ENCODE measurements around the gene KAZN.

KAZN gene

DNA sequence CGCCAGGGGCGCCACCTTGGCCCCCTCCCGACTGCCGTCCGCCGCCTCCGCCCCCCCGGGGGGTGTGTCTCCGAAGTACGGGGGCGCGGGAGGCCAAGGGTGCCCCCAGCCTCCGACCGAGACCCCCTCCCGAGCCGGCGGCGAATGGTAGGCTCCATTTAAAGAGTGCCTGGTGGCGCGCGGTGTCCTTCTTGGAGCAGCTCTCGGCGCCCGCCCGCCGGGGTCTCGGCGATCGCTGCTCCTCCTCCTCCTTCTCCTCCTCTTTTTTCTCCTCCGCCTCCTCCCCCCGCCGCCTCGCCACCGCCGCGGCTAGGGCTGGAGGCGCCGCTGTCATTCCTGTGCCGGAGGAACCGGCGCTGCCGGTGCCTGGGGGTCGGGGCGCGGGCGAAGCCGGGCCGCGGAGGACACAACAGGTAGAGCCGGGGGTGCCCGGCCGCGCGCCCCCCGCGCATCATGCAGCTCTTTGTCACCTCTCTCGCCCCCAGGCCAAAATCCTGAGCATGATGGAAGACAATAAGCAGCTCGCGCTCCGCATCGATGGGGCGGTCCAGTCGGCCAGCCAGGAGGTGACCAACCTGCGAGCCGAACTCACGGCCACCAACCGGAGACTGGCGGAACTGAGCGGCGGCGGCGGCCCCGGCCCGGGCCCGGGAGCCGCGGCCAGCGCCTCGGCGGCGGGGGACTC lies at the start of gene KAZN:
TSS of gene KAZN (plus strand) at position 188 of the 685 bp plus-strand sequence.
- peaks cover 4% of the 10 kb centered on the region for H3K9me3 Mint-ChIP-seq
- DNase-seq (ENCODE audit: low spot score in 2 of 2), result no peak
- no peak within 1 kb of the TSS for H3K4me3 Mint-ChIP-seq
- ATAC-seq (ENCODE audit: low read depth), result no peak
- H3K4me1 Mint-ChIP-seq, result peaks cover 3% of the 10 kb centered on the region
- peaks cover 18% of the 10 kb centered on the region for H3K27me3 Mint-ChIP-seq
- H3K27ac Mint-ChIP-seq, result no peak within 1 kb of the TSS
- H3K36me3 Mint-ChIP-seq, result no peaks in the 10 kb centered on the region

DNA sequence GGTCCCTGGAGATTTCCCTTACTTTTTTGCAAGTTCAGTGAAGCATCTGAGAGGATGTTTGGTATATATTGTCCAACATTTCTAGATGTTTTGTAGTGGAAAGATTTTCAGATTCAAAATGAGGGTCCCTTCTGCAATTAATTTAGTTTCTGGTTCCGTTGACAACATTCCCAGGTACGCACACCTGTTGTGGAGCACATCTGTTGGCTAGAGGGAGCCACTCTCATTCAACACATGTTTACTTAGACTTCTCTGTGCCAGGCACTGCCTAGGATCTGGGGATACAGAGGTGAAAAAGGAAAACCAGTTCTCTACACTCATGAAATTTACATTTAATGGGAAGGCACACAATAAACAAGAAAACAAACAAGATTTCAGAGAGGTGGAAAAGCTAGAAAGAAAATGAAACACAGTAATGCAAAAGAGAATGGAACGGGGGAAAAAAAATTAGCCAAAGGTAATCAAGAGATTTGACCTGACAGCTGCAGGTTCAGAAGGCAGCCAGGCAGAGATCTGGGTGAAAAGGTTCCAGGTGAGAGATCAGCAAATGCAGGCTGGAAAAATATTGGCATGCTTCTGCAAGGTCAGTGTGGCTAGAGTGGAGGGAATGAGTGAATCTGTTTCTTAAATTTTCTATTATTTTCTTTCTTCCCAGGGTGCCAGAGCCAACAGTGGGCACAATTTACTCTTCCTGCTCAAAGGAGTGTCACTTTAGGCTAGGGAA lies 48.4 kb upstream of the KAZN start:
- no peak overlapping the region for H3K4me3 Mint-ChIP-seq
- H3K27me3 Mint-ChIP-seq, result peaks cover 5% of the 10 kb centered on the region
- H3K36me3 Mint-ChIP-seq, result no peaks in the 10 kb centered on the region
- H3K27ac Mint-ChIP-seq, result no peak overlapping the region
- no peaks in the 10 kb centered on the region for H3K9me3 Mint-ChIP-seq
- no peaks in the 10 kb centered on the region for H3K4me1 Mint-ChIP-seq
- DNase-seq (ENCODE audit: low spot score in 2 of 2) (no peak), ATAC-seq (ENCODE audit: low read depth) (no peak)

DNA sequence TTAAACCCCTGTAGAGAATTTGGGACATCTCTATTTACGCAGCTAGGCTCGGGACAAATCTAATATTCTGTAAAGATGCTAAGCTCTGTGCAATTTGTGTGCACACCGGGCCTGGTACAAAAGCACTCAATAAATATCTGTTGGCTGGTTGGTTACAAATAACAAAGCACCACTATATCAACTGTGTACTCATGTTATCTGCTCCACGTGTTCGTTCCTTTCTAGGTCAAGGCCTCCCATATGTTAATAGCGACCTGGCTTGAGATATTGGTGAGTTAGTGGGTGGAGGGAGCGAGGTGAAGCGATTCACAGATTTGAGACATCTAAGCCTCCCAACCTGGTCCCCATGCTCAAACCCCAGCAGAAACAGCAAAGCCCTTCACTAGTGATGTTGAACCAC lies 47.1 kb upstream of the KAZN start:
- Mint-ChIP-seq H3K4me3 (no peak overlapping the region), H3K9me3 (no peaks in the 10 kb centered on the region), H3K27ac (no peak overlapping the region), H3K27me3 (peaks cover 5% of the 10 kb centered on the region), H3K36me3 (no peaks in the 10 kb centered on the region), H3K4me1 (no peaks in the 10 kb centered on the region)
- ATAC-seq (ENCODE audit: low read depth), result no peak
- DNase-seq (ENCODE audit: low spot score in 2 of 2), result no peak

DNA sequence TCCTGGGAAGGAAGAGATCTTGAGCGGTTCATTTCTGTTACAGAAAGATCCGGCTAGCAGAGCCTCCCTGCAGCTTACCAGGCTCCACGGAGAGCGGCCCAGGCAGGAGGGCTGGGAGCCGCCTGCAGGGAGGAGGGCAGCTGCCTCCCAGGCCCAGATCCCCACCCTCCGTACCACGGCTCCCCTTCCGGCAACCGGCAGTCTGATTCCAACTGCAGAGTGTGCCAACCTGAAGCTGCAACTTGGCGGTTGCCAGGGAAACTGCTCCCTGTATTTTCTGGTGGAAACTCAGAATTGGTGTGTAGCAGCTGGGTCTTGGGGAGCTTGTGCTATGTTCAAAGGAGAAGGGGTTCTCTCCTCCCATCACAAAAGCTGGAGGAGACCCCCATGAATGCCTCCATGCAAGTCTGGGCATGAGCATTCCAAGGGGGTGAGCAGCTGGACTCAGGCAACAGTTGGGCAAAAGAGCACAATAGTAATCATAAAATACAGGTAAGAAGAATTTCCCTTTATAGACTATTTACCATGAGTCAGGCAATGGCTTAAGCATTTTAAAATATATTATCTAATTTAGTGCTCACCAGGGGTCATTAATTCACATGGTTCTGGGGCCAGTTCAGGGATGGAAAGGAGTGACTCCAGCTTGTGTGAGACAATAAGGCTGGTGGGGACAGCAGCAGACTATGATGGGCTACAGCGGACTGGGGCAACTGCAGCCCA lies 46.1 kb upstream of the KAZN start:
- Mint-ChIP-seq H3K9me3 (no peaks in the 10 kb centered on the region), H3K4me1 (no peaks in the 10 kb centered on the region), H3K27ac (no peak overlapping the region), H3K4me3 (no peak overlapping the region), H3K36me3 (no peaks in the 10 kb centered on the region), H3K27me3 (peaks cover 5% of the 10 kb centered on the region)
- ATAC-seq (ENCODE audit: low read depth), result no peak
- DNase-seq (ENCODE audit: low spot score in 2 of 2), result no peak

DNA sequence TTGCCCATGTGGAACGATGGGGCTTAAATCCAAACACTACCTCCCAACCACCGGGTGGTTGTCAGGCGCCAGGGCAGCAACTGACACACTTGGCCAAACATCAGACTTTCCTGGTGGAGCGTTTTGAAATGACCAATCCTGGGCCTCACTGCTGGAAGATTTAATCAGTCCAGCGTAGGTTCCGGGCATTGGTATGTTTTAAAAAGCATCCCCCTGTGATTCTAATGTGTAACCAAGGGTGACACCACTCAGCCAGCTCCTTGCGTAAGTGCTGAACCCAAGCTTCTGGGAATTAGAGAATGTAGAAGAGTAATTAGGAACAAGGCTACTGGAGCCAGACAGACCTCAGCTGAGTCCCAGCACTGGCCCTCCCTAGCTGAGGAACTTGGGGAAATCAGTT lies 44.8 kb upstream of the KAZN start:
- Mint-ChIP-seq H3K9me3 (no peaks in the 10 kb centered on the region), H3K4me3 (no peak overlapping the region), H3K27me3 (peaks cover 7% of the 10 kb centered on the region), H3K4me1 (no peaks in the 10 kb centered on the region), H3K27ac (no peak overlapping the region), H3K36me3 (no peaks in the 10 kb centered on the region)
- ATAC-seq (ENCODE audit: low read depth), result no peak
- DNase-seq (ENCODE audit: low spot score in 2 of 2), result no peak

DNA sequence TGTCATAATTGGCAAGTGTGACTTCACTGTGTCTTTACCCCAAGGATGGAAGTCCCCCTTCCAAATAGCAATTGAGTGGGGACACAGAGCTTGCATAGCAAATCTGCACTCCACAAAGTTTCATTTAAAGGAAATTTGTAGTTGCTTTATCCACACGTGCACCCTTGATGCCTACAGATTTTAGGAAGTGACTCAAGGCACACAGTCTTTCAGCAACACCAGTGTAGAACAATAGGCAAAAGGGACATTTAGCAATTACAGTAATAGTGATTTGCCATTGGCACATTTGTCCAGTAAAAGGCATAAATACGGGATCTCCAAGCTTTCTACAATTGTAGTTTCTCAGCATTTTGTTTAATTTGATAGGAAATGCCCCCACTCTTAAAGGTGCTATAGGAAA lies 43.4 kb upstream of the KAZN start:
- ATAC-seq (ENCODE audit: low read depth) (no peak), DNase-seq (ENCODE audit: low spot score in 2 of 2) (no peak)
- H3K27me3 Mint-ChIP-seq, result peaks cover 5% of the 10 kb centered on the region
- no peaks in the 10 kb centered on the region for H3K9me3 Mint-ChIP-seq
- H3K27ac Mint-ChIP-seq, result no peak overlapping the region
- H3K4me1 Mint-ChIP-seq, result no peaks in the 10 kb centered on the region
- no peak overlapping the region for H3K4me3 Mint-ChIP-seq
- no peaks in the 10 kb centered on the region for H3K36me3 Mint-ChIP-seq

DNA sequence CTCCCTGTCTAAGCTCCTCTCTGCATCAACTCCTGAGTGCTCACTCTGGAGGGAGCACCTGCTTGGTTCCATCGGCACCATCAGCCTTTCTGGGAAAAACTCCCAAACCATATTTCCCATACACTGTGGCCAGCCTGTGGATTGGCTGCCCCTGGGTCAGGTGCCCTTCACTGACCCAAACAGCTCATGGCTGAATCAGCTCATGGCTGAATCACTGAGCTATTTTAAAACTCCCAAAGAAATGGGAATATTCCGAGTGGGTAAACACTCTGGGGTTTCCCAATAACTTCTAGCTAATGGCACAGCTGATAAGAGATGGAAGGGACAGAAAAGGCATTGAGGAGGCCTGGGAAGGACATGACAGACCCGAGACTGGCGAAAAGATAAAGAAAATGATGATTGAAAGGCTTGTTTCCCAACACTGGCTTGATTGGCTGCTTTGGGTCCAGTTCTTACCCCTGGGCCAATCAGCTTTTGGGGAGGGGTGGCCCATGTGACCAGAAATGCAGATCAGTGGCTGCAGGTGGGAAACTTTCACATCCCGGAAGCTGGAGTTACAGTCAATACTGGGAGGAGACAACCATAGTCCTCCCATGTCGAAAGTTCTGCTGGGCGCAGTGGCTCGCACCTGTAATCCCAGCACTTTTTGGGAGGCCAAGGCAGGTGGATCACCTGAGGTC lies 37.3 kb upstream of the KAZN start:
- no peak overlapping the region for H3K4me3 Mint-ChIP-seq
- peaks cover 3% of the 10 kb centered on the region for H3K27me3 Mint-ChIP-seq
- H3K9me3 Mint-ChIP-seq, result peaks cover 3% of the 10 kb centered on the region
- no peaks in the 10 kb centered on the region for H3K36me3 Mint-ChIP-seq
- no peak overlapping the region for H3K27ac Mint-ChIP-seq
- no peaks in the 10 kb centered on the region for H3K4me1 Mint-ChIP-seq
- DNase-seq (ENCODE audit: low spot score in 2 of 2), result no peak
- no peak for ATAC-seq (ENCODE audit: low read depth)

DNA sequence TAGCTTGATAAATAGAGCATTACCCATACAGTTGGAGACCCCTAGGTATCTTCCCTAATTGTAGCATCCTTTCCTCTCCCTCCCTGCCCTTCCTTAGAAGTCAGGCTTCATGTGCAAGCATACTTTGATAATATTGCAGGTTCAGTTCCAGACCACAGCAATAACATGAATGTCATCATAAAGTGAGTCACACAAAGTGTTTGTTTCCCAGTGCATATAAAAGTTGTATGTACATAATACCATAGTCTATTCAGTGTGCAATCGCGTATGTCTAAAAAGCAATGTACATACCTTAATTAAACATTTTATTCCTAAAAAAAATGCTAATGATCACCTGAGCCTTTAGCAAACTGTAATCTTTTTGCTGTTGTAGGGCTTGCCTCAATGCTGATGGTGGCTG lies 33.4 kb upstream of the KAZN start:
- no peaks in the 10 kb centered on the region for H3K36me3 Mint-ChIP-seq
- peaks cover 12% of the 10 kb centered on the region for H3K9me3 Mint-ChIP-seq
- peaks cover 2% of the 10 kb centered on the region for H3K27me3 Mint-ChIP-seq
- H3K27ac Mint-ChIP-seq, result no peak overlapping the region
- DNase-seq (ENCODE audit: low spot score in 2 of 2) (no peak), ATAC-seq (ENCODE audit: low read depth) (no peak)
- H3K4me1 Mint-ChIP-seq, result no peaks in the 10 kb centered on the region
- H3K4me3 Mint-ChIP-seq, result no peak overlapping the region

DNA sequence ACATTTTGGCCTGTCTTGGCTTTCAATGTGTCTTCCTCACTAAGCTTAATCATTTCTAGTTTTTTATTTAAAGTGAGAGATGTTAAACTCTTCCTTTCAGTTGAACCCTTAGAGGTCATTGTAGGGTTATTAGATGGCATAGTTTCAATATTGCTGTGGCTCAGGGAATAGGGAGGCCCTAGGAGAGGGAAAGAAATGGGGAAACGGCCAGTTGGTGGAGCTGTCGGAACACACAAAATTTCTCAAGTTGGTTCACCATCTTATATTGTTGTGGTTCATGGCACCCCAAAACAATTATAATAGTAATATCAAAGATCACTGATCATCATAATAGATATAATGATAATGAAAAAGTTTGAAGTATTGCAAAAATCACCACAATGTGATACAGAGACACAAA lies 31.4 kb upstream of the KAZN start:
- Mint-ChIP-seq H3K27me3 (no peaks in the 10 kb centered on the region), H3K4me3 (no peak overlapping the region), H3K4me1 (no peaks in the 10 kb centered on the region), H3K36me3 (no peaks in the 10 kb centered on the region), H3K9me3 (peaks cover 11% of the 10 kb centered on the region), H3K27ac (no peak overlapping the region)
- DNase-seq (ENCODE audit: low spot score in 2 of 2) (no peak), ATAC-seq (ENCODE audit: low read depth) (no peak)

DNA sequence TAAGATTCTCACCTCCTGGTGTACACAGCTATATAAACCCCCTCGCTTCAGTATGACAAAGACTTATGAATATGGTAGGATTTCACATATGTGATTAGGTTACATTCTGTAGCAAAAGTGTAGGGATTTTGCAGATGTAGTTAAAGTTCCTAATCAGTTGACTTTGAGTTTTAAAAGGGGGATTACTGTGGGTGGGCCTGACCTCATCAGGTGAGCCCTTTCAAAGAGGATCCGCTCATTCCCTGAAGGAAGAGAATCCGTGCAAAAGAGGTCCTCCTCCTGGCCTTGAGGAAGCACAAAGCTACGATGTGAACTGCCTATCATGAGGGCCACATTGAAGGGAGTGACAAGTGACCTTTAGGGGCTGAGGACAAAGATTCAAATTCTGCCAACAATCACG lies 30.6 kb upstream of the KAZN start:
- H3K4me1 Mint-ChIP-seq, result no peaks in the 10 kb centered on the region
- H3K27ac Mint-ChIP-seq, result no peak overlapping the region
- no peaks in the 10 kb centered on the region for H3K27me3 Mint-ChIP-seq
- ATAC-seq (ENCODE audit: low read depth), result no peak
- no peak overlapping the region for H3K4me3 Mint-ChIP-seq
- H3K9me3 Mint-ChIP-seq, result peaks cover 11% of the 10 kb centered on the region
- no peak for DNase-seq (ENCODE audit: low spot score in 2 of 2)
- H3K36me3 Mint-ChIP-seq, result no peaks in the 10 kb centered on the region

DNA sequence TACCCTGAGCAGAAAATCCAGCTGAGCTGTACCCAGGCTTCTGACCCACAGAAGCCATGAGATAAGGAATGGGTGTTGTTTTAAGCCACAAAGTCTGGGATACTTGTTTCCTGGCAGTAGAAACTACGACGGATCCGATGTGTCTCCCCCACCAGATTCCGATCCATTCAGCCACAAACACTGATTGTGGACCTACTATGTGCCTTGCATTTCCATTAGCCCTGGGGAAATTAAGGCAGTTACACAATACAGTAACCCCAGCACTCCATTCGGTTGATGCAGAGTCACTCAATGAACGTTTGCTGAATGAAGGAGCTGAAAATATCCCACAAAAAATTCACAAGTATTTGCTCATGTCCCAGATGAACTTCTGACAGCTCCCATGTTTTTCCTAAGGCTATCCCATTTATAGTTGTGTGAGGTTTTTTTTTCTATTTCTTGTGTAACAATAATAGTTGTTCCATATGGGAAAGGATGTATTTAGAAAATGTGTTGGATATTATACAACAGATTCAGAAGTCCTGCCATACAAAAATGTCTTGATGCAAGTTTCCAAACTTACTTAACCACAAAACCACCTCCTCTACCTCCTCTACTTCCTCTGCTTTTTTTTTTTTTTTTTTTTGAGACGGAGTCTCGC lies 29.6 kb upstream of the KAZN start:
- no peak overlapping the region for H3K27ac Mint-ChIP-seq
- H3K36me3 Mint-ChIP-seq, result no peaks in the 10 kb centered on the region
- no peaks in the 10 kb centered on the region for H3K27me3 Mint-ChIP-seq
- H3K4me3 Mint-ChIP-seq, result no peak overlapping the region
- DNase-seq (ENCODE audit: low spot score in 2 of 2) (no peak), ATAC-seq (ENCODE audit: low read depth) (no peak)
- no peaks in the 10 kb centered on the region for H3K4me1 Mint-ChIP-seq
- H3K9me3 Mint-ChIP-seq, result peaks cover 11% of the 10 kb centered on the region

DNA sequence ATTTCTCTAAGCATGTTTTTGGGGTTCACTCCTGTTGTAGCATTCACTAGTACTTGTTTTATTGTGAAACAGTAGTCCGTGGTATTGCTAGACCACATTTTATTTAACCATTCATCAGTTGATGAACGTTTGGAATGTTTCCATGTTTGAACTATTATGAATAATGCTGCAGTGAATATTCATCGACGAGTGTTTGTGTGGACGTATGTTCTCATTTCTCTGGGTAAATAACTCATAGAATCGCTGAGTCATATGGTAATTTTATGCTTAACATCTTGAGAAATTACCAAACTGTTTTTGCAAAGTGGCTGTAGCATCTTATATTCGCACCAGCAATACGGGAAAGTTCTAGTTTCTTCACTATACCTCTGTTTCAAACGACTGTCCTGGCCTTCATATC lies 28.0 kb upstream of the KAZN start:
- peaks cover 2% of the 10 kb centered on the region for H3K27me3 Mint-ChIP-seq
- H3K36me3 Mint-ChIP-seq, result no peaks in the 10 kb centered on the region
- ATAC-seq (ENCODE audit: low read depth) (no peak), DNase-seq (ENCODE audit: low spot score in 2 of 2) (no peak)
- H3K9me3 Mint-ChIP-seq, result peaks cover 16% of the 10 kb centered on the region
- H3K4me1 Mint-ChIP-seq, result no peaks in the 10 kb centered on the region
- H3K4me3 Mint-ChIP-seq, result no peak overlapping the region
- H3K27ac Mint-ChIP-seq, result no peak overlapping the region

DNA sequence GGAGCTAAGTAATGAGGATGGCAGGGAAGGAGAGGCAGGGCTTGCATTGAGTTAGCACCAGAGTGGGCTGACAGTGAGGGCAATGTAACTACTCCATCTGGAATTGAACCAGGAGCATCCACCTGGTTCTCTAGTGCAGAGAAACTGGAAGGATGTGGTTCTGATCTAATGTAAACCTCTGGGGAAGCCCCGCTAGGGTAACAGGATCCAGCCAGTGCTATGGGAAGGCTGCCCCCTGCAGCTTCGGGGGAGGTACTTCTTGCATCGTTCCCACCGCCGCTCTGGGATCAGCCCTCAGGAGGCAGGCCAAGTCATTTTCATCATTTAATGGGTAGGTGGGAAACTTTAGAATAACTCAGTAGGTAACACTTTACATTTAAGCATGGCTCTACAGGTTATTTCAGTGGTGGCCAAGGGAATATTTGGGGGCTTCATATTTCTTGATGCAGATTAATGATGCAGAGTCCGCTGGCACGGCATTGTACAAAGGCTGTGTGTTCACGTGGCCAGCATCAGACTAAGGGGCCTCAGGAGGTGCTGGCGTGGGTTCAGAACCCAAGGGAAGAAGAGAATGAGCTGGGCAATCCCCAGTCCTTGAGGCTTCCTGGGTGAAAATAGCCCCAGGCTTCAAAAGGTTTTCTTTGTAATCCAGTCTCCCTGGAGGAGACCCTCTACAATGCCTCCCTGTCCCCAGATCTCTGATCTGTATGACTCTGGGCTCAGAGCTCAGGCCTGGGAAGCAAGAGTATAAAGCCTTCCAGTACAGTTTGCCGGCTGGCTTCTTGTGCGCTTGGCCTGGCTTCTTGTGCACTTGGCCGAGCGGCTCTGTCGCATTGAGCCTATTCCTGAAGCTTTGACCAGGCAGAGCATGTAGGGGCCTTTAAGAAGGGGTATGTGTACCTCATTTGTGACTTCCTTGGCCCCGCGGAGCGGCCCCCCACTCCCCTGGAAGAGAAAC lies 26.4 kb upstream of the KAZN start:
- Mint-ChIP-seq H3K36me3 (no peaks in the 10 kb centered on the region), H3K27ac (no peak overlapping the region), H3K4me1 (no peaks in the 10 kb centered on the region), H3K4me3 (no peak overlapping the region), H3K9me3 (peaks cover 13% of the 10 kb centered on the region), H3K27me3 (peaks cover 6% of the 10 kb centered on the region)
- no peak for DNase-seq (ENCODE audit: low spot score in 2 of 2)
- ATAC-seq (ENCODE audit: low read depth), result no peak

Measured in memory B cell (primary cell).